IPS-20b (cell line): ENCODE data around the gene WFDC12.
"Not testable (repeated sequence)": the region's sequence is repeated elsewhere in the genome, so short reads cannot be mapped to it uniquely, and the experiment has no call there.

Source experiments
- H3K27ac ChIP-seq: one replicate; pipeline ENCODE4 v1.5.1; 2013; ENCODE audit warnings: low read length
- H3K27me3 ChIP-seq: 2 replicates; pipeline ENCODE4 v1.6.1; 2013; ENCODE audit warnings: mild to moderate bottlenecking, low read length, inconsistent platforms; ENCODE audit not compliant: insufficient read depth
- H3K36me3 ChIP-seq: 2 replicates; pipeline ENCODE4 v1.6.1; 2013; ENCODE audit warnings: low read depth, mild to moderate bottlenecking, inconsistent platforms, low read length, moderate library complexity; ENCODE audit not compliant: insufficient read depth
- H3K4me1 ChIP-seq: 2 replicates; pipeline ENCODE4 v1.6.1; 2013; ENCODE audit warnings: mild to moderate bottlenecking, control low read depth, inconsistent platforms, low read length, moderate library complexity; ENCODE audit not compliant: insufficient read depth
- H3K4me3 ChIP-seq: 2 replicates; pipeline ENCODE4 v1.5.1; 2013; ENCODE audit warnings: mild to moderate bottlenecking, low read length, inconsistent platforms
- H3K9ac ChIP-seq: 2 replicates; pipeline ENCODE4 v1.6.1; 2013; ENCODE audit warnings: low read depth, mild to moderate bottlenecking, inconsistent platforms, low read length, moderate library complexity
- H3K9me3 ChIP-seq: 2 replicates; pipeline ENCODE4 v1.6.1; 2013; ENCODE audit warnings: mild to moderate bottlenecking, low read depth, low read length, inconsistent platforms; ENCODE audit not compliant: insufficient read depth

Gene WFDC12

DNA sequence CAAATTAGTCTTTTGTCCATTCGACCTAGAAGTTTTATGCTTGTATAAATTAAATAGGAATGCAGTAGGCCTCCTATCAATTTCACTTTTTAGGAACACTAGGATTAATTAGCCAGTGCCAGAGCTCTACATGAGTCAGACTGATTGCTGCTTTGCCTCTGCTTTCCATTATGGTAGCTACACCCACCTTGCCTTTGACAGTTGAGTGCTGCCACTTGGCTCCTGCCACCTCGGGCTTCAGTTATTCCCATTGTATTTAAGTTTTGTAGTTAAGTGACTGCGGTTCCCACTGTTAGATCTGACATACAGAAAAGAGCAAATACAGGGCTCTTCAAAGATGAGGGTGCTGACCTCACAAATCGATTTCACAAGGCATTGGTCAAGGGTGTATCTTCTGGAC, 16.6 kb upstream of the WFDC12 start:
- no peaks in the 10 kb centered on the region for H3K9me3 ChIP-seq
- H3K27ac ChIP-seq, result no peak overlapping the region
- H3K27me3 ChIP-seq, result peaks cover 13% of the 10 kb centered on the region; the same call in 1 of the 2 replicates
- no peaks in the 10 kb centered on the region for H3K4me1 ChIP-seq
- no peak overlapping the region for H3K4me3 ChIP-seq
- H3K9ac ChIP-seq, result no peak overlapping the region
- no peaks in the 10 kb centered on the region for H3K36me3 ChIP-seq

GRCh38 chr20:45139733-45140375, 15.6 kb upstream of the WFDC12 start:
- H3K27me3 ChIP-seq, H3K9me3 ChIP-seq, H3K4me3 ChIP-seq, H3K9ac ChIP-seq, H3K36me3 ChIP-seq, H3K4me1 ChIP-seq, H3K27ac ChIP-seq: not testable (repeated sequence)

- no peaks in the 10 kb centered on the region for H3K36me3 ChIP-seq
- H3K4me1 ChIP-seq, result no peaks in the 10 kb centered on the region
- H3K9me3 ChIP-seq, result no peaks in the 10 kb centered on the region
- no peak overlapping the region for H3K27ac ChIP-seq
- no peak overlapping the region for H3K9ac ChIP-seq
- H3K27me3 ChIP-seq, result 0 out of 2 replicates have a peak, but pooled peaks cover 4% of the 10 kb centered on the region
- no peak overlapping the region for H3K4me3 ChIP-seq
Measured at GRCh38 chr20:45138561-45139300, 14.5 kb upstream of the WFDC12 start.

- no peaks in the 10 kb centered on the region for H3K9me3 ChIP-seq
- no peak overlapping the region for H3K9ac ChIP-seq
- H3K4me1 ChIP-seq, result no peaks in the 10 kb centered on the region
- no peak overlapping the region for H3K4me3 ChIP-seq
- H3K27ac ChIP-seq, result no peak overlapping the region
- no peaks in the 10 kb centered on the region for H3K36me3 ChIP-seq
- no peaks in the 10 kb centered on the region for H3K27me3 ChIP-seq
Measured at GRCh38 chr20:45136911-45137310, 12.6 kb upstream of the WFDC12 start.

- Histone ChIP-seq H3K9me3 (no peaks in the 10 kb centered on the region), H3K4me1 (no peaks in the 10 kb centered on the region), H3K27me3 (peaks cover 5% of the 10 kb centered on the region; the same call in 1 of the 2 replicates), H3K27ac (no peak overlapping the region), H3K36me3 (no peaks in the 10 kb centered on the region), H3K9ac (no peak overlapping the region), H3K4me3 (no peak overlapping the region)
Measured at GRCh38 chr20:45128099-45128498, 3.8 kb upstream of the WFDC12 start.

DNA sequence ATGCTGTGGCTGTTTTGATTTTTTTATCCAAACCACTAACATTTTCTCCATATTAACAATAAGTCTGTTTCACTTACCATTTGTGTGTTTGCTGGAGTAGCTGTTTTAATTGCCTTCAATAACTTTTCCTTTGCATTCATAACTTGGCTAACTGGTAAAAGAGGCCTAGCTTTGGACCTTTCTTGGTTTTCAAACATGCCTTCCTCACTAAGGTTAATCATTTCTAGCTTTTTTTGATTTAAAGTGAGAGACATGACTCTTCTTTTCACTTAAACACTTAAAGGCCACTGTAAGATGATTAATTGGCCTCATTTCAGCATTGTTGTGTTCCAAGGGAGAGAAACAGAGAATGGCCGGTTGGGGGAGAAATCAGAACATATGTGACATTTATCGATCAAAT, 2.9 kb downstream of the WFDC12 start:
- Histone ChIP-seq H3K9me3 (no peaks in the 10 kb centered on the region), H3K27ac (no peak overlapping the region), H3K9ac (no peak overlapping the region), H3K36me3 (no peaks in the 10 kb centered on the region), H3K27me3 (no peaks in the 10 kb centered on the region; the same call in 1 of the 2 replicates), H3K4me3 (no peak overlapping the region), H3K4me1 (no peaks in the 10 kb centered on the region)

DNA sequence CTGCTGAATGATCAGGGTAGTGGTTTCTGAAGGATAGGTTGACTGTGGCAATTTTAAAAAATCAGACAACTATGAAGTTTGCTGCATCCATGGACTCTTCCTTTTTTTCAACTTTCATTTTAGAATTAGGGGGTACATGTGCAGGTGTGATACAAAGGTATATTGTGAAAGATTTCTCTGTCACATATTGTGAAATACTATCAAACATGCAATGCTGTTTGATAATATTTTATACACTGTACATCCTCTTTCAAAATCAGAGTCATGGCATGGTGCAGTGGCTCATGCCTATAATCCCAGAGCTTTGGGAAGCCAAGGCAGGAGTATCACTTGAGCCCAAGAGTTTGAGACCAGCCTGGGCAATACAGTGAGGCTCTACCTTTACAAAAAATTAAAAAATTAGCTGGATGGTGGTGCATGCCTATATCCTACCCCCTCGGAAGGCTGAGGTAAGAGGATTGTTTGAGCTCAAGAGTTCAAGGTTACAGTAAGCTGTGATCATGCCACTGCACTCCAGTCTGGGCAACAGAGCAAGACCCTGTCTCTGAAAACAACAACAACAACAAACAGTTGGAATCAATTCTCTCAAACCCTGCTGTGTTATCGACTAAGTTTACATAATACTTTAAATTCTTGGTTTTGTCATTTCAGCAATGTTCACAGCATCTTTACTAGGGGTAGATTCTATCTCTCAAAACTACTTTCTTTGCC, 4.6 kb downstream of the WFDC12 start:
- Histone ChIP-seq H3K9me3 (no peaks in the 10 kb centered on the region), H3K9ac (no peak overlapping the region), H3K4me1 (no peaks in the 10 kb centered on the region), H3K36me3 (no peaks in the 10 kb centered on the region), H3K27me3 (no peaks in the 10 kb centered on the region; the same call in 1 of the 2 replicates), H3K4me3 (no peak overlapping the region), H3K27ac (no peak overlapping the region)

GRCh38 chr20:45118028-45118427, 6.2 kb downstream of the WFDC12 start:
- Histone ChIP-seq H3K4me1 (no peaks in the 10 kb centered on the region), H3K27me3 (no peaks in the 10 kb centered on the region; the same call in 1 of the 2 replicates), H3K9ac (no peak overlapping the region), H3K36me3 (no peaks in the 10 kb centered on the region), H3K9me3 (no peaks in the 10 kb centered on the region), H3K4me3 (no peak overlapping the region), H3K27ac (no peak overlapping the region)

DNA sequence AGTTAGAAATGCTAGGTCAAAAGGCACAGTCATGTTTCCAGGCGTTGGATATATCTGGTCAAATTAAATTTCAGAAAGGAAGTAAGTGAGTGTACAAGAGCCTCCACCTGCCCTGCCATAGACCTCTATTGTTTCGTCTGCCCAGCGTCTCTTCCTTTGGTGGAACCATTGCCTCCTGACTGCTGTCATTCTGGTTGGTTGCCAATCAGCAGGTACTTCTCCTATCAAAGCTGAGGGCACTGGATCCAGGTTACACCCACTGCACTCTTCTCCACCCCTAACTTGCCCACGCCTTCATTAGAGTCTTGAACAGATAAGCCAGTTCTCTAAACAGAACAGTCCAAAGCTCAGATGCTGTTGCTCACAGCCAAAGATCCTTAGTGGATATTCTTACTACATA, 6.7 kb downstream of the WFDC12 start:
- Histone ChIP-seq H3K9me3 (no peaks in the 10 kb centered on the region), H3K36me3 (no peaks in the 10 kb centered on the region), H3K9ac (no peak overlapping the region), H3K4me3 (no peak overlapping the region), H3K27me3 (no peaks in the 10 kb centered on the region; the same call in 1 of the 2 replicates), H3K27ac (no peak overlapping the region), H3K4me1 (no peaks in the 10 kb centered on the region)

- Histone ChIP-seq H3K9me3 (no peaks in the 10 kb centered on the region), H3K4me3 (no peak overlapping the region), H3K9ac (no peak overlapping the region), H3K27ac (no peak overlapping the region), H3K36me3 (no peaks in the 10 kb centered on the region), H3K4me1 (no peaks in the 10 kb centered on the region; the same call in 1 of the 2 replicates), H3K27me3 (no peaks in the 10 kb centered on the region; the same call in 1 of the 2 replicates)
Measured at GRCh38 chr20:45115829-45116228, 8.4 kb downstream of the WFDC12 start.

- no peak overlapping the region for H3K27ac ChIP-seq
- no peak overlapping the region for H3K9ac ChIP-seq
- H3K9me3 ChIP-seq, result no peaks in the 10 kb centered on the region
- no peak overlapping the region for H3K4me3 ChIP-seq
- H3K27me3 ChIP-seq, result no peaks in the 10 kb centered on the region; the same call in 1 of the 2 replicates
- H3K4me1 ChIP-seq, result no peaks in the 10 kb centered on the region; the same call in 1 of the 2 replicates
- no peaks in the 10 kb centered on the region for H3K36me3 ChIP-seq
Measured at GRCh38 chr20:45115386-45115774, 8.9 kb downstream of the WFDC12 start.
